SK-N-MC (cell line): ENCODE results near the gene STK4.

ENCODE experiments used
- EZH2 ChIP-seq: fragments of 200-600 bp; sonication (generic); IDR thresholded peaks from one replicate; pipeline ENCODE4 v1.6.1; 2017; ENCODE audit warnings: antibody characterized with exemption
- POLR2AphosphoS5 ChIP-seq: IDR thresholded peaks from 2 replicates; pipeline ENCODE4 v1.6.1; 2012; ENCODE audit warnings: mild to moderate bottlenecking, low read depth, low read length, borderline replicate concordance

DNA sequence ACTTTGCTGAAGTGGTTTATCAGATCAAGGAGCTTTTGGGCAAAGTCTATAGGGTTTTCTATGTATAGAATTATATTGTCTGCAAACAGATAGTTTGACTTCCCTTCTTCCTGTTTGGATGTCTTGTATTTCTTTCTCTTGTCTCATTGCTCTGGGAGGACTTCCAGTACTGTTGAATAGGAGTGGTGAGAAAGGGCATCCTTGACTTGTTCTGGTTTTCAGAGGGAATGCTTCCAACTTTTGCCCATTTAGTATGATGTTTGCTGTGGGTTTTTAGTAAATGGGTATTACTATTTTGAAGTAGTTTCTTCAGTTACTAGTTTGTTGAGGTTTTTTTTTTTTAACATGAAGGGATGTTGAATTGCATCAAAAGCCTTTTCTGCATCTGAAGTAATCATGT is 98.5 kb downstream of the STK4 start:
- no peak for TF ChIP-seq EZH2
- TF ChIP-seq POLR2AphosphoS5: no peak
